NCI-H1694 (cell line): ENCODE measurements around the gene XPA.
"Not testable (repeated sequence)": the region's sequence is repeated elsewhere in the genome, so short reads cannot be mapped to it uniquely, and the experiment has no call there.

Source experiments
- DNase-seq: peaks from one replicate; lab custom pipeline; 2025; lab: John Stamatoyannopoulos, UW

Gene XPA

DNA sequence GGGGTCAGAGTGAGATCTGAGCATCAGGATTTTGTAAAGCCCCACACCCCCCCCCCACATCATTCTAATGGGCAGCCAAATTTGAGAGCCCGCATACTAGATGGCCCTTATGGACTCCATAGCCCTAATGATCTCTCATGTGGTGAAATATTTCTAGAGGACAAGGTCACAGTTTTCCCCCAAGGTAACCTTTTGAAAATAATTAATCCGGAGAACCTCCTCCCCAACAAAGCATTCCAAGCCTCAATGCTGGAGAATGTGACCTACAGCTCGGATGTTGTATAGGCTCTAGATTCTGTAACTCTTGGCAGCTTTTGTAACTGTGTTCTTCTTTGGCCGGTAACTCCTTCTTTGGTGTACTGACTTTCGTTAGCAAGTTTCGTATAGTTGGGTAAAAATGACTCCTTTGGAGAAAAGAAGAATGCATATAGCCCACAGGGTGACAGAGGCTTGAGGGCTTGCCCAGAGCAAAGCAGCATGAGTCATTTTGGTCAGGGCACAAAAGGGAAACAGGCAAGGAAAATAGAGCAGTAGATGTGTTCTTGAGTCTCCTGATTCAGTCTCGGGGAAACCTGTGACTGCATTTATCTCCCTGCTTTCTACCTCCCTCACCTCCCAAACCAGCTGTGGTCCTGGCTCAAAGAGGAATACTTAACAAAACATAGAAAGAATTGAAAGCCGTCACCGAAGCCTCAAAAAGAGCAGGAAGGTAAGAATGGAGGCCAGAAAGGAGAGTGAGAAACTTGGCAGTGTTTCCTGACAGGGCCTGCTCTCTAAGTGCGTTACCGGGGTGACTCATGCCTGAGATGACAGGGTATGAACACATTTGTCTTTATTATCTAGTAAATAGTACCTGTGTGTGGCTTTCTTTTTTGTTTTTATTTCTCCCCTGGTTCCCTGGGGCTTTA lies 6.6 kb upstream of the XPA start:
- DNase-seq, result no peak

DNA sequence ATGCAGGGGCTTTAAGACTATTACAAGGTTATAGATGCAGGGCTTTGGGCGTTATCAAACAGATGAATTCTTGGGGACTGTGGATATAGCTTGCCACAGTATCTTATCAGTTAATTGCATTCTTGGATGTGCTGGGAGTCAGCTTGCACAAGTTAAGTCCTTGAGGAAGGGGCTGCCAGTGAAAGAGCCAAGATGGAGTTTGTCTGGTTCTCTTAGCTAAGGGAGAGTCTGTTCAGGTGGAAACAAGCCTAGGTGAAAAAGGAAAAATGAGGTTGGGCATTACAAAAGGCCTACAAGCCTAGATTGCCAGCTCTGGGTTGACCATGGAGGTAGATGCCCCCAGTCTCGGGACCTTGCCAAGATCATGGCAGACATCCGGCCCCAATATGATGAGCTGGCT lies 2.7 kb upstream of the XPA start:
- not testable (repeated sequence) for DNase-seq

DNA sequence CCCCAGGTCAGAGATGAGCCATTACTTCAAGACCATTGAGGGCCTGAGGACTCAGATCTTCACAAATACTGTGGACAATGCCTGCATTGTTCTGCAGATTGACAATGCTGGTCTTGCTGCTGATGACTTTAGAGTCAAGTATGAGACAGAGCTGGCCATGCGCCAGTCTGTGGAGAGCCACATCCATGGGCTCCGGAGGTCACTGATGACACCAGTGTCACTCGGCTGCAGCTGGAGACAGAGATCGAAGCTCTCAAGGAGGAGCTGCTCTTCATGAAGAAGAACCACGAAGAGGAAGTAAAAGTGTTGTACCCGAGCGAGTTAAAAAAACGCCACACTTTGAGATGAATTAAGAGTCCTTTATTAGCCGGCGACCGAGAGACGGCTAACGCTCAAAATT lies 2.1 kb upstream of the XPA start:
- not testable (repeated sequence) for DNase-seq

DNA sequence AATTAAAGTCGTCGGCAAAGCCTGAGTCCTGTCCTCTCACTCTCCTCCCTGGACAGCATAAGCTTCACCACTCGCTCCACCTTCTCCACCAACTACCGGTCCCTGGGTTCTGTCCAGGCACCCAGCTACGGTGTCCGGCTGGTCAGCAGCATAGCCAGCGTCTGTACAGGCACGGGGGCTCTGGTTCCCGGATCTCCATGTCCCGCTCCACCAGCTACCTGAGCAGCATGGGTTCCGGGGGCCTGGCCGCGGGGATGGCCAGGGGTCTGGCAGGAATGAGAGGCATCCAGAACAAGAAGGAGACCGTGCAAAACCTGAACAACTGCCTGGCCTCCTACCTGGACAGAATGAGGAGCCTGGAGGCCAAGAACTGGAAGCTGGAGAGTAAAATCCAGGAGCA lies 1.7 kb upstream of the XPA start:
- no peak for DNase-seq

DNA sequence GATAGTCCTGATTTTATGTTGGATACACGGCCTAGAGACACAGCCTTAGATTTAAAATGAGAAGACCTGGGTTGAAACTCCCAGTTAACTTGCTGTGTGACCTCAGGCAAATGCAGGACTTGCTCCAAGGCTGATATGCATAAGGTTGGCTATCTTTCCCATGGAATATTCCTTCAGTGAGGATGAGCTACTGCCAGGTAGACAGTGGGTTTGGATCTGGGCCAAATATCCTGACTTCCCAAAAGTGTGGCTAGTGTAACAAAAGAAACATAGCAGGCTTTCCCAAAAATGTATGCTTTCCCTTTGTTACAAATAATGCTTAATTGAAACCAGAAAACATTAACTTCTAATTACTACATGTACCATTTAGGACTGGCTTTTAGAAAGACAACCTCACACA lies 697 bp upstream of the XPA start:
- DNase-seq, result no peak

DNA sequence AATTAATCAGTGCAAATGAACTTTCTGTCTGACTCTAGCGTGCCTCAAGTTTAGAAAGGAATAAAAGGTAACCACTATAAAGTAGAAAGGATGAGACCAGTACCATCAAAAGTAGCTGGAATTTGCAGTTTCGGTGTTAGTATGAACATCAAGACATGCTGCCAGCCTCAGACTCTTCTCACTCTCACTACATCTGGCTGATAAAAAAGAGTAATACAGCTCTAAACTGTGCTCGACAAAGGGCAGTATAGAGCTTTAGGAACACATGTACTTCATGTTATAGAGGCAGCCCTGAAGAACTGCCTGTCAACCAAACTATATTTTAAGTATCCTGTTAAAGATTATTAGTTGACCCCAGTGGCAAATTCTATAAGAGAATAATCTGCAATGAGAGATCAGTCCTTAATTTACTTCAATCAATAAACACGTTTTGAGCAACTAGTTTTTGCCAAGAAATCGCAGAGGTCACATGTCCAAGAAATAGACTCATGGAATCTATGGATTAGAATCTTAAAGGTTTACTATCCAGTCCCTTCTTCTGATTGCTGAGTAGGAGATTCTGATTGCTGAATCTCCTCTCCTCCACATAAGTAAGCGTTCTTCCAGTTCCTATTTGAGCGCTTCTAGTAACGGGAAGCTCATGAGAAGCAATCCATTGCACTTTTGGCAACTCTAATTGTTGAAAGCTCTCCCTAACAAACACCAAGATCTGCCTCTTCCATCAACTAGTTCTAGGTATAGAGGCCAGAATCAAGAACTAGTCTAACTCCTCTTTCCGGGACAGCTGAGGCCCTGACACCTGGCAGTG lies 941 bp downstream of the XPA start:
- DNase-seq, result no peak

DNA sequence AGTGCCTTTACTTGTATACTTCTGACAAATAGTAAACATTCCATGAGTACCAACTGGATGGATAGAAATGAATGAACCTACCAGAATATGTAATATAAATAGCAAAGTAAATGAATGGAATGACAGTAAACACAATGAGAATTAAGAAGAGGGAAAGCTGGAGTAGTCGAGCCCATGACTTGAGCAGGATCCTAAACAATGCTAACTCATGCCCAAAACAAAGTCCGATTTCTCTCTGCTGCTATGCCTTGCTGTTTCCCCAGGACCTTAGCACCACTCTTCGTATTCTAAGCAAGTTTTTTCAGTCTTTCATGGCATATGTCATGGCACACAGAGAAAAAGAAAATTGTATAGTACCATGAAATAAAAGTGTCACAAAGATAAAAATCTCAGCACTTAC lies 1.8 kb downstream of the XPA start:
- DNase-seq, result no peak

DNA sequence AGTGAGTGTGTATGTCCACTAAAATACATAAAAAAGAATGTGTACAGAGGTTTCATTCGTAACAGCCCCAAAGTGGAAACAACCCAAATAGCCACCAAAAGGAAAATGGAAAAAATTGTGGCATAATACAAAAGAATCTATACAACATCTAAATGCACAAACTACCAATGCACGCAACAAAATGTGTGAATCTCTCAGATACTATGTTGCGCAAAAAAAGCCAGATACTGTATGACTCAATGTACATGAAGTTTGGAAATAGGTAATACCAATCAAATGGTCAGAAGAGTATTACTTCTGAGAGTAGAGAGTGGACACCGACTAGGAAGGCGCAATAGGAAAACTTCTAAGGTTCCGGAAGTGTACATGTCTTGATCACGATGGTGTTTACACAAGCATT lies 2.4 kb downstream of the XPA start:
- no peak for DNase-seq

DNA sequence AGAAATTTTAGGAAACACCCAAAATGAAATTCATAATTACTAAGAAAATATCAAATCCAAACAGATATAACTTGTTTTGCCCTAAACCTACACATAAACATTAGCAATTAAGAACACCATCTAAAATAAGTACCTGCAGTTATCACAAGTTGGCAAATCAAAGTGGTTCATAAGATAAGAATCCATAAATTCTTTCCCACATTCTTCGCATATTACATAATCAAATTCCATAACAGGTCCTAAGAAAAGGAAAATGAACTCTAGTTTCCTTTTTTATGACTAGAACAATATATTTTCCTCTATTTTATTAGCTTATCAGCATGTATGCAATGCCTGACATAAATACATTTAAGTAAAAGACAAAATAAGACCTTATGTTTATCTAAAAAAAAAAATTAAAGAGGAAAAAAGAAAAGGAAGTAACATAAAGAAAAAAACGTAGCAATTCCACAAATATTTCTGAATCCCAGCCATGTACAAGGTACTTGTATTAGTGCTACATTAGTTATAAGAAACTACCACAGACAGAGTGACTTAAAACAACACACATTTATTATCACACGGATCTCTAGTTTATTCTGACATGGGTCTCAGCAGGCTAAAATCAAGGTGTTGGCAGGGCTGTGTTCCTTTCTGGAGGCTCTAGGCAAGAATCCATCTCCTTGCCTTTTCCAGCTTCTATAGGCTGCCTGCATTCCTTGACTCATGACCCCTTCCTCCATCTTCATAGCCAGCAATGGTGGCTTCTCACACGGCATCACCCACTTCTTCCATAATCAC lies 7.5 kb downstream of the XPA start:
- no peak for DNase-seq

DNA sequence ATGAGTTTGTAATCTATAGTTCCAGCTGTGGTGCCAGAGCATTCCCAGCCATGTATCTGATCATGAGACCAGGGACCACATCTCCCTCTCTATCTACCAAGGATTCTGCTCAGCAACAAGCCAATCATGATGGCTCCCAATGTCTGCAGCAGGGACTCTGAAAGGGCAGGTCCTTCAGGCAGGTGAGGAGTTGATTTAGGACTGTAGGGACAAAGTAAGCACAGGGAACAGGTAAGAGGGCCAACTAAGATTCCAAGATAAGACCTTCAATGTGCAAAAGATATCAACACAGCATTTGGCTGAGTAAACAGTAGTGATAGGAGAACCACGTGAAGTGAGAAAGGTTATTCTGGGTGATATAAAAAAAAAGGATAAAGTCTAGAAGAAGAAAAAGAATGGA lies 8.5 kb downstream of the XPA start:
- DNase-seq, result no peak

DNA sequence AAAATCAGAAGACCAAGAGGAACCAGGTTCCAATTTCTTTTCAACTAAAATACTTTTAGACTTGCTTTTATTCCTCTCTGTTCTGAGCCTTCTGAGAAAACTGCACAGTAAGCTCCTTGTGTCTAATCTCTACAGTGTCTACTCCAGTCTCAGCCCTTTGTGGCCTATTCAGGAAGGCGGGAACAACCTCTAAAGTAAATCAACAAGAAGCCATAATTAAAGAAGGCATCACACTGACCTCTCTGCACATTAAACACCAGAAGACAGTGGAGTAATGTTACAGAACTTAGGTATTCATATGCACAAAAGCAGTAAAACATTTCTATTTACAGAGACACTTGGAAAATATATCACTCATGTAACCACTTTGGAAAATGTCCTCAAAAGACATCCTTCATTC lies 14.9 kb downstream of the XPA start:
- no peak for DNase-seq

DNA sequence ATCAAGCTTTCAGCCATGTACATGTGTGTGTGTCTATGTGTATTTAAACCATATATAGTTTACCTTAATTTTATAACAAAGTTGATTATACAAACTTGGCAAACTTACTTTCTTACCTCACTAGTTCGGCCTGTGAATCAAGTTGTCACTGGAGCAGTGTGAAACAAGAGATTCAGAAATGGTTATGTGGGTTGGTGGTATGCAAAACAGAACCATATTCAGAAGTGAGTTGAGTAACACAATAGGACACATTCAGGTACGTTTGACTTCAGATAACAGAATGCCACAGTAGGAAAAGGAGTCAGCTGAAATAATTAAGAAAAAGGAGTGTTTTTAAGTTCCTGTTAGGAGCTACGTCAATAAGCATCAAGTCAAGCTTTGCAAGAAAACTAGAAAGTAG lies 21.5 kb downstream of the XPA start:
- no peak for DNase-seq

DNA sequence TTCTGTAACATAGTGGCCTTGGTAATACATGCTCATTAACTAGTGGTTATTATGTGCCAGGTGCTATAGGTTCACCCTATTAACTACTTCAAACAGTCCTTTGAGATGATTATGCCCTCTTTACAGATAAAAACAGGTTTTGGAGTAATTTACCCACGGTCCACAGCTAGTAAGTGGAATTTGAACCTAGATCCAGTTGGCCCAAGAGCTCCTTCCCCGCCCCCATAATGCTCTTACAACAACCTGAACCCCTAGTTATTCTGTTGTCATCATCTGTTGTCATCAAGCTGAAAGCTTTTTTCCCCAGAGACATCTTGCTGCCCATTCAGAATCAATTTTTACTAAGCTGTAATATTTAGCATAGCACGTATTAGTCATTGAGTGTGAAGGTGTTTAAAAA lies 23.2 kb downstream of the XPA start:
- DNase-seq, result no peak

DNA sequence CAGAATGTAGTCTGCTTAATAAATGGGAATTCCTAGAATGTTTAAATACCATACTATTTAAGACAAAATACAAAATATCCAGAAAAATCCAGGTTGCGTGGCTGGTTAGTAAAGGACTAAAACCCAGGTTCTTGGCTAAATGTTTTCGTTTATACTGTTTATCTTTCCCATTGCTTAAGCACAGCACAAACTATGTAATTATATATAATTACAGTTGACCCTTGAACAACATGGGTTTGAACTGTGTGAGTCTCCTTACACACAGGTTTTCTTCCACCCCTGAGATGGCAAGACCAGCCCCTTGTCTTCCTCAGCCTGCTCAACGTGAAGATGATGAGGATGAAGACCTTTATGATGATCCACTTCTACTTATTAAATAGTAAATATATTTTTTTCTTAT lies 24.7 kb downstream of the XPA start:
- DNase-seq, result no peak

DNA sequence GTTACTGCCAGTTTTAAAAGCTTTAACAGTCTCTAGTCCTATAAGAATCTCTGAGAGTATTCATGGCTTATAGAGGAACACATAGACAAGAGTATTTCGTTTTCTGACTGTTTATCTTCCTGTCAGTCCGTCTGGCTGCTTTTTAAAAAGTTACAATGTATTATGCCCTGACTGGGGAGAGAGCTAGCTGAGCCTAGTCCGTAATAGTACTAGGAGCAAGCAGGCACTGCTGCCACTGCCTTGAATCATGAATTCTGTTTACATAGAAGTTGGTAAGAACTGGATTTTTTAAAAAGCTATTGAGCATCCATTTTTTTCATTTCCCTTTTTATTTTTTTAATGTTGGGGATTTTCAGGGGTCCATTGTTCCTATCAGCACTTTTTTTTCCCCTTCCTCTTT lies 26.6 kb downstream of the XPA start:
- DNase-seq, result no peak

DNA sequence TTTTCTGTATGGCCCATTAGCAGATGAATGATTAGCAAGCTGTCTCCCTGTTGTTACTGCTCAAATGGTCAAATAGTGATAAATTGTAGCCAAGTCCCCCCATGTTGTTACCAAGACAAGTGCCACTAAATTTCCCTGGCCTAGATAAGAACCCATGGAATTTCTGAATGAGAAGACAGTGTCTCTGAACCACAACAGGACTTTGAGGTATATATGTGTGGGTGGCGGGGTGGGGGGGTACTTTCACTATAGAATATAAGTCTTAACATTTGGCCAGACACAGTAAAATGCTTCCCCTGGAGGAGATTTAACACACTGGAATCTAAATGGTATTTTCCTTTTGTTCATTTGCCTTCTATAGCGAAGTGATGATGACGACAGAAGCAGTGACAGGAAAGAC lies 28.7 kb downstream of the XPA start:
- no peak for DNase-seq

DNA sequence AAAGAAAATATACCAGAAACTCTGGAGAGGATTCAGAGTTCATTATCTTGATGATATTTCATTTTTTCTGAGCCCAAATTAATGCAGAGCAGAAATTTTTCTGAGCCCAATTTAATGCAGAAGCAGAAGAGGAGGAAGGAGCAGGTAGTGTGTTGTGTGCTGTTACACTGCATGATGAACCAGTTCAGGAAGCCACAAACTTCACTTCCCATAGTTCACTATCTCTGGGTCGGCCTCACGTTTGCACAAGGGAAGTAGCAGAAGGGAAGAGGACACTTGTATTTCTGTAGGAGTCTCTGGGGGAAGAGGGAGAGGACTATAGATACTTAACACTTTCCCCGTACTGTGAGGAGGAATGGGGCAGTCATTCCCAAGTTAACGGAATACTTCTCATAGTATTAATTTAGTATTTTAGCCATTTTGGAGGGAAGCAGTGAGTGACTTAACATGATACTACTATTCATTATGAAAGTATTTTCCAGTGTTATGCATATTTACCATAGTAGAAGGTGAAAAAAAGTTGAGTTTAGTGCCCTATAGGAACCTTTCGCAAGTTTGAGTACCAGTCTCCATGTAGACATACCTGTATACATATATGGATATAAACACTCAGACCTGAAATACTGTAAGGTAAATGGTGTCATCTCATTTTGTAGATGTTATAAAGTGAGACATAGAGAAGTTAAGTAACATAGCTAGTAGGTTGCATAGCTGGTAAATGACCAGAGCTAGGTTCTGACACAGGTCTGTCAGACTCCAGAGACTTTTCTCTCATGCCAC lies 30.0 kb downstream of the XPA start:
- no peak for DNase-seq

DNA sequence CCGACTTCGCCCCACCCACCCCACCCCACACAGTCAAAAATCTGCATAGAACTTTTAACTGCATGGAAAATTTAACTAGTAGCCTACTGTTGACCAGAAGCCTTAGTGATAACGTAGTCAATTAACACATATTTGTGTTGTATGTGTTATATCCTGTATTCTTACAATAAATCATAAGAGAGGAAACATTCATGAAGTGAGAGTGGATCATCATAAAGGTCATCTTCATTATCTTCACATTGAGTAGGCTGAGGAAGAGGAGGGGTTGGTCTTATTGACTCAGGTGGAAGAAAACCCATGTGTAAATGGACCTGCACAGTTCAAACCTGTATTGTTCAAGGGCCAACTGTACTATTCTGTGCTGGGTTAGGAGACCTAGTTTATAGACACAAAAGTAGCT lies 31.4 kb downstream of the XPA start:
- DNase-seq, result no peak

DNA sequence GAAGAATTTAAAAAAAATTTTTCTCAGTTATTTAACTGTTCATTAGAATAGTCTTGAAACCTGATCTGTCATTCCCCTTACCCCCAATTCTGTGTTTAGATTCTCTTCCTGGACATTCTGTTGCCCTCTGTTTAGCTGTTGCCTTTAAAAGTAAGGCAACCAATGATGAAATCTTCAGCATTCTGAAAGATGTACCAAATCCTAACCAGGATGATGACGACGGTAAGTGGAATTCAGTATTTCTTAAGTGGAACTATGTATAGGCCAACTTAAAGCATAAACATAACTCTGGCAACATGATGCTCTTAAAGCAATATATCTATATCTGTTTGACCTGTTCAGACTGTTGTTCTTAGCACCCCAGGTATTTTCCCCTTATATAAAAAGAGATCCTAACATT lies 36.3 kb downstream of the XPA start:
- DNase-seq, result no peak

DNA sequence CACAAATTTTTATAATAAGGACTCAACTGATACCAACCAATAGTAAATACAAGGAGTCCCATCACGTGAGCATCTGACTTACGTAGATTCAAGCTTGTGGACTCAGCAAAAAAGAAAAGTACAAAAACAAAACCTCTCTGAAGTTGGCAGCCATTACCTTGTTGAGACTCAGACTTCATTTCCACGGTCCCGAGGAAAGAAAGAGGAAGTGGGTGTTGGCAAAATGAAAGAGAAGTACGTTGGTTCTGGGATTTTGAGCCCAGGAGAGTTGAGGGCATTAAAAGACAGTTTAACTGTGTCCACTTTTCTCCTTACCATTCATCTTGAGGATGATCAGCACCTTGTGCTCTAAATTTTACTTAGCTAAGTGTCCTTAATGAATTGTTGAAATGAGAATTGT lies 36.8 kb downstream of the XPA start:
- no peak for DNase-seq

DNA sequence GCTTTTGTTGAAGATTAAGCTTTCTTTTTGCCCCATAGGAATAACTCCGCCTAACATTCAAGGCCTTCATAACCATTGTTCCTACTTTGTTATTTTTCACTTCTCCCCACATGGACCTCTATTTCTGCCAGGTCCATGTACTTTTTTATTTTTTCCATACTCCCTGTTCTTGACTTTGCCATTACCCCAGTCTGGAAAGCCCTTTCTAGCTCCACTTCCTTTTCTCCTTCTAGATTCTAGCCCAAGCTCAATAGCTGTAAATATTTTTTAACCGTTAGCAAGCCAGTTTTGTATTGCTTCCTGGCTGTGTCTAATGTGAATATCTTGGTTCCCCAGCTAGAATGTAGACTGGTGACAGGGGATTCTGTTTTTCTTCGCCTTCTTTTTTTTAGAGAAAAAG lies 37.4 kb downstream of the XPA start:
- DNase-seq, result no peak

DNA sequence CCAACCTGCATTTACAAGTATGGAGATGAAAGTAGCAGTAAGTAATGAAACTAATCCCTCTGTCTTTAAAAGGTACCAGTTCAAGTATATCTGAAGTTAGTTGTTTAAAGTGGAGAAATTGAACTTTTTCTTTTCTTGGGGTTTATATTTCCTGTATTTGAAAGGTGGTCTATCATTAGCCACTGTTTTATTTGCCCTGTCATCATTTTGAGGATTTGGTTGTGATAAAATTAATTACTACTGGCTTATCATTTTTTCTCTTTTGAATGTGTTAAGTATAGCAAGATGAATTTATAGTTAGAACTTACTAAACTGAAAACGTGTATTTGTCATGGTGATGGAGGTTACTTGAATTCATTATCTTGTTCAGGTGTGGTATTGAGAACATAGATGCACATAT lies 38.4 kb downstream of the XPA start:
- no peak for DNase-seq
